ENCODE results near the gene GAK. TPM values are rescaled to one million over a fixed set of nuclear protein-coding genes. Genes with fewer than 3 reads are reported as not detected.

Gene GAK
- polyA plus RNA-seq, 1 of the 3 experiments (the other 2 are of a cell fraction), result 35.9 TPM

- CTCF ChIA-PET, result interaction anchor here (1.4 to 4.8 kb wide), 2 partner anchors 56 to 135 kb away, joined by 3 to 22 read pairs; partner anchors contain the start of gene IDUA
- POLR2A ChIA-PET, result interaction anchor here (1.0 kb wide), 1 partner anchor 56 kb away, joined by 3 read pairs; the partner anchor contains the start of gene IDUA
- H3K4me1 ChIP-seq (ENCODE audit: control insufficient read depth in 1 of 2, insufficient read depth in 2 of 2, low read depth in 1 of 2, low read length in 1 of 2), result peaks cover 5 to 18% of the 10 kb centered on the region in 2 experiments; a peak in 3 of 4 replicates
- peak overlapping the region; percentile 92 for H3K9ac ChIP-seq
- H4K20me1 ChIP-seq (ENCODE audit: insufficient read depth), result peaks cover 41% of the 10 kb centered on the region
- TF ChIP-seq USF2 (IDR thresholded peaks at IDR 0.05; ENCODE audit: borderline replicate concordance, low read depth, low read length) (no peak), ELF1 (IDR thresholded peaks at IDR 0.05) (no peak), USF1 (IDR thresholded peaks at IDR 0.05; ENCODE audit: borderline replicate concordance, low read depth) (no peak), MXI1 (IDR thresholded peaks at IDR 0.05; ENCODE audit: low read depth, low read length) (0 out of 2 replicates have a peak, but pooled peaks have one; percentile 17)
- no peaks in the 10 kb centered on the region for H3K9me2 ChIP-seq
- H3K36me3 ChIP-seq (replicated peaks in 1 of 2; ENCODE audit: control insufficient read depth in 1 of 2, insufficient read depth in 2 of 2, low read length in 1 of 2), result no peaks in the 10 kb centered on the region
- peak overlapping the region; percentile 85 for H3K4me2 ChIP-seq
- peak overlapping the region; percentile 85; the same call in 1 of the 2 replicates for H2AFZ ChIP-seq (ENCODE audit: low read depth)
- H3K4me3 ChIP-seq (ENCODE audit: low read depth in 2 of 2, low read length in 1 of 2), result peak overlapping the region; percentile 98 to 100
- peaks cover 5% of the 10 kb centered on the region for H3F3A ChIP-seq (replicated peaks; ENCODE audit: insufficient read depth)
- H3K79me2 ChIP-seq (ENCODE audit: insufficient read depth), result peaks cover 55% of the 10 kb centered on the region
- peak; percentile 55 for DNase-seq
- no peaks in the 10 kb centered on the region for H3K27me3 ChIP-seq (ENCODE audit: insufficient read depth)
- peak overlapping the region; percentile 69 to 78; a peak in 2 of 4 replicates for H3K27ac ChIP-seq (ENCODE audit: low read depth in 2 of 2, low read length in 1 of 2)
- 1% methylated on average over 8 of the region's 31 CpGs for WGBS (ENCODE audit: low lambda C conversion rate)
- no peaks in the 10 kb centered on the region for H3K9me3 ChIP-seq
Observed at GRCh38 chr4:931194-931959, 739 bp downstream of the GAK start.

GRCh38 chr4:930827-931193, 1.3 kb downstream of the GAK start:
- Histone ChIP-seq H2AFZ (ENCODE audit: low read depth) (no peak overlapping the region), H3K9me3 (no peaks in the 10 kb centered on the region), H3K27ac (ENCODE audit: low read depth in 2 of 2, low read length in 1 of 2) (peak overlapping the region in 1 of 2 experiments; percentile 2; a peak in 1 of 4 replicates), H4K20me1 (ENCODE audit: insufficient read depth) (peaks cover 46% of the 10 kb centered on the region), H3K27me3 (ENCODE audit: insufficient read depth) (no peaks in the 10 kb centered on the region), H3F3A (replicated peaks; ENCODE audit: insufficient read depth) (peaks cover 5% of the 10 kb centered on the region), H3K9me2 (no peaks in the 10 kb centered on the region), H3K4me2 (peak overlapping the region; percentile 85), H3K4me1 (ENCODE audit: control insufficient read depth in 1 of 2, insufficient read depth in 2 of 2, low read depth in 1 of 2, low read length in 1 of 2) (peaks cover 5 to 18% of the 10 kb centered on the region in 2 experiments; a peak in 3 of 4 replicates), H3K36me3 (replicated peaks in 1 of 2; ENCODE audit: control insufficient read depth in 1 of 2, insufficient read depth in 2 of 2, low read length in 1 of 2) (no peaks in the 10 kb centered on the region), H3K79me2 (ENCODE audit: insufficient read depth) (peaks cover 61% of the 10 kb centered on the region), H3K4me3 (ENCODE audit: low read depth in 2 of 2, low read length in 1 of 2) (peak overlapping the region; percentile 98 to 100), H3K9ac (peak overlapping the region; percentile 92)
- ChIA-PET POLR2A (no interaction called here), CTCF (interaction anchor here (1.3 to 4.8 kb wide), 2 partner anchors 56 to 189 kb away, joined by 4 to 22 read pairs; partner anchors contain the start of gene IDUA)
- 35% methylated on average over 4 of the region's 7 CpGs for WGBS (ENCODE audit: low lambda C conversion rate)
- TF ChIP-seq MEF2A (IDR thresholded peaks at IDR 0.05; ENCODE audit: borderline replicate concordance, low read depth) (no peak), EP300 (IDR thresholded peaks at IDR 0.05; ENCODE audit: borderline replicate concordance in 1 of 2, low read depth in 1 of 2, low read length in 1 of 2) (no peak), SMC3 (IDR thresholded peaks at IDR 0.05; ENCODE audit: low read depth, low read length) (no peak), EZH2phosphoT487 (IDR thresholded peaks at IDR 0.05; ENCODE audit: borderline replicate concordance, low read depth) (no peak), TCF12 (IDR thresholded peaks at IDR 0.05) (no peak), RFX5 (IDR thresholded peaks at IDR 0.05; ENCODE audit: low read length) (no peak), ZBTB33 (IDR thresholded peaks at IDR 0.05; ENCODE audit: borderline replicate concordance, low read depth) (no peak), FOSL2 (IDR thresholded peaks at IDR 0.05; ENCODE audit: borderline replicate concordance, low read depth) (no peak)
- peak; percentile 23 for DNase-seq

Data from SK-N-SH (cell line).